ENCODE results near the gene HUNK. TPM values are rescaled to one million over a fixed set of nuclear protein-coding genes. Genes with fewer than 3 reads are reported as not detected.
"Not testable (repeated sequence)": the region's sequence is repeated elsewhere in the genome, so short reads cannot be mapped to it uniquely, and the experiment has no call there.

The HUNK gene
- polyA plus RNA-seq, 3 donors: 0.42 to 1.3 (median 1.3) TPM

- no peak overlapping the region for H3K27ac ChIP-seq (ENCODE audit: low read depth, low read length)
- WGBS, 3 donors: 69 to 75% (median 73%) methylated on average over 1 of the region's 1 CpG
These were observed 59.6 kb downstream of the HUNK start for GRCh38 chr21:31932470-31932764.

- WGBS, 3 donors: 73 to 80% (median 75%) methylated on average over 2 of the region's 2 CpGs
- no peak overlapping the region for H3K27ac ChIP-seq (ENCODE audit: low read depth, low read length)
These were observed 64.5 kb downstream of the HUNK start for GRCh38 chr21:31937303-31937702.

- 44 to 79% (median 71%) methylated on average over 15 of the region's 15 CpGs for WGBS, 3 donors
These were observed 65.8 kb downstream of the HUNK start for GRCh38 chr21:31938330-31939301.

GRCh38 chr21:31941694-31942093, 68.9 kb downstream of the HUNK start:
- WGBS, 3 donors: 88 to 90% (median 90%) methylated on average over 6 of the region's 6 CpGs
- no peak overlapping the region for H3K27ac ChIP-seq (ENCODE audit: low read depth, low read length)

More at GRCh38 chr21:31938330-31939301, 65.8 kb downstream of the HUNK start:
- no peak overlapping the region for H3K27ac ChIP-seq (ENCODE audit: low read depth, low read length)

GRCh38 chr21:31943561-31943960, 70.7 kb downstream of the HUNK start:
- WGBS, 3 donors: 38 to 74% (median 46%) methylated on average over 1 of the region's 1 CpG
- H3K27ac ChIP-seq (ENCODE audit: low read depth, low read length): no peak overlapping the region

- WGBS, 3 donors: 58 to 62% (median 59%) methylated on average over 5 of the region's 5 CpGs
- H3K27ac ChIP-seq (ENCODE audit: low read depth, low read length): no peak overlapping the region
These were observed 72.3 kb downstream of the HUNK start for GRCh38 chr21:31945141-31945540.

GRCh38 chr21:31945546-31945945, 72.7 kb downstream of the HUNK start:
- WGBS, 3 donors: 48 to 76% (median 50%) methylated on average over 4 of the region's 4 CpGs
- H3K27ac ChIP-seq (ENCODE audit: low read depth, low read length): no peak overlapping the region

GRCh38 chr21:31946231-31946630, 73.4 kb downstream of the HUNK start:
- no peak overlapping the region for H3K27ac ChIP-seq (ENCODE audit: low read depth, low read length)
- WGBS, 3 donors: 92 to 96% (median 94%) methylated on average over 6 to 7 of the region's 7 CpGs

GRCh38 chr21:31946876-31947550, 74.2 kb downstream of the HUNK start:
- not testable (repeated sequence) for H3K27ac ChIP-seq (ENCODE audit: low read depth, low read length)
- WGBS, 3 donors: 93 to 99% (median 94%) methylated on average over 30 to 32 of the region's 32 CpGs

GRCh38 chr21:31948676-31949075, 75.9 kb downstream of the HUNK start:
- 78 to 87% (median 81%) methylated on average over 7 of the region's 7 CpGs for WGBS, 3 donors
- no peak overlapping the region for H3K27ac ChIP-seq (ENCODE audit: low read depth, low read length)

- no peak overlapping the region for H3K27ac ChIP-seq (ENCODE audit: low read depth, low read length)
- WGBS, 3 donors: 75 to 92% (median 77%) methylated on average over 3 of the region's 3 CpGs
These were observed 80.0 kb downstream of the HUNK start for GRCh38 chr21:31952828-31953227.

- WGBS, 3 donors: 63 to 84% (median 76%) methylated on average over 2 of the region's 2 CpGs
These were observed 84.8 kb downstream of the HUNK start for GRCh38 chr21:31957631-31958030.

GRCh38 chr21:31959881-31960280, 87.1 kb downstream of the HUNK start:
- no peak overlapping the region for H3K27ac ChIP-seq (ENCODE audit: low read depth, low read length)
- 39 to 91% (median 70%) methylated on average over 2 of the region's 2 CpGs for WGBS, 3 donors

More at GRCh38 chr21:31957631-31958030, 84.8 kb downstream of the HUNK start:
- H3K27ac ChIP-seq (ENCODE audit: low read depth, low read length): no peak overlapping the region

- H3K27ac ChIP-seq (ENCODE audit: low read depth, low read length): no peak overlapping the region
- WGBS, 3 donors: 83 to 92% (median 90%) methylated on average over 3 of the region's 3 CpGs
These were observed 88.2 kb downstream of the HUNK start for GRCh38 chr21:31961027-31961426.

- H3K27ac ChIP-seq (ENCODE audit: low read depth, low read length): no peak overlapping the region
- WGBS, 3 donors: 92 to 97% (median 92%) methylated on average over 1 of the region's 1 CpG
These were observed 88.9 kb downstream of the HUNK start for GRCh38 chr21:31961704-31962103.

- WGBS, 3 donors: 79 to 86% (median 83%) methylated on average over 6 of the region's 6 CpGs
- no peak overlapping the region for H3K27ac ChIP-seq (ENCODE audit: low read depth, low read length)
These were observed 91.9 kb downstream of the HUNK start for GRCh38 chr21:31964692-31965091.

GRCh38 chr21:31967334-31967733, 94.5 kb downstream of the HUNK start:
- H3K27ac ChIP-seq (ENCODE audit: low read depth, low read length): no peak overlapping the region
- WGBS, 3 donors: 77 to 91% (median 90%) methylated on average over 7 of the region's 7 CpGs

- WGBS, 3 donors: 82 to 90% (median 90%) methylated on average over 7 of the region's 7 CpGs
- H3K27ac ChIP-seq (ENCODE audit: low read depth, low read length): no peak overlapping the region
These were observed 99.8 kb downstream of the HUNK start for GRCh38 chr21:31972622-31973021.

GRCh38 chr21:31973402-31973944, 100.7 kb downstream of the HUNK start:
- no peak overlapping the region for H3K27ac ChIP-seq (ENCODE audit: low read depth, low read length)
- WGBS, 3 donors: 90 to 95% (median 91%) methylated on average over 6 of the region's 6 CpGs
